GM18519 (cell line): ENCODE results near the gene ACTA2.
"Not testable (repeated sequence)": the region's sequence is repeated elsewhere in the genome, so short reads cannot be mapped to it uniquely, and the experiment has no call there.

Experiments
- ATAC-seq: cut with Tn5 transposase; IDR thresholded peaks from one replicate; pipeline ENCODE4 v1.9.1; 2021; ENCODE audit warnings: mild to moderate bottlenecking, moderate library complexity; ENCODE audit not compliant: unreplicated experiment, low FRiP score

The ACTA2 gene

DNA sequence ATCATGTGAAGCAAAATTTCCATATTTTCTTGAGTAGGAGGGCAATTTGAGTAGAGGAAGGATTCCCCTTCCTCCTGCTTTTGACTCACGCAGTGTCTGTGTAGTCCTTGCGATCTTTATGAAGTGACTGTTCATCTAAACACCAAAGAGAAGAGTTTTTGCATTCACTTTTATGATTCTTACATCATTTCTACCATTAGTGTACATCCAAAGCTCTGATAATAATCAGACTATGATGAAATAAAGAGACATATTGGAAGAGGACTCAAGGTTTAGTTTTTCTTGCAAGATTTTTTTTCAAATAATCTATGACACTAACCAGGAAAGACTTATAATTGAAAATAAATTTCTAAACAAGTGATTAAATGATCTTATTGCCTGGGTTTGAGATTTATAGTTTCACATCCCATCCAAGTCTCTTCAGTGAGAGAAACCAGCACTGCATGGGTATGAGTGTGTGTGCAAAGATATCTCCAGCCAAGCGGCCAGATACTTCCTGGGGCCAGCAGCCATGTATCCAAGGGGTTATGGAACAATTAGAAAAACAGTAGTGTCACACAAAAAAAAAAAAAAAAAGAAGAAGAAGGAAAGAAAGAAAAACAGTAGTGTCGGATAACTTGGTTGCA, 2.0 kb upstream of the ACTA2 start:
- no peak for ATAC-seq

DNA sequence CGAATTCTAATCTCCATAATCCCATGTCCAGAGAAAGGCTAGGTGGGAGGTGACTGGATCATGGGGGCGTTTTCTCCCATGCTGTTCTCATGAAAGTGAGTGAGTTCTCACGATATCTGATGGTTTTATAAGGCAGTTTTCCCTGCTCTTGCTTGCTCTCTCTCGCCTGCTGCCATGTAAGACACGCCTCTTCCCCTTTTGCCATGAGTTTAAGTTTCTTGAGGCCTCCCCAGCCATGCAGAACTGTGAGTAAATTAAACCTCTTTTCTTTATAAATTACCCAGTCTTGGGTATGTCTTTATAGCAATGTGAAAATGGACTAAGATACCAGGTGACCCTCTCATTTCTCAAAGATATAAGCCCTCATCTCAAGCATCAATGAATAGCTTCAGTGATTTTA, 1.1 kb upstream of the ACTA2 start:
- no peak for ATAC-seq

DNA sequence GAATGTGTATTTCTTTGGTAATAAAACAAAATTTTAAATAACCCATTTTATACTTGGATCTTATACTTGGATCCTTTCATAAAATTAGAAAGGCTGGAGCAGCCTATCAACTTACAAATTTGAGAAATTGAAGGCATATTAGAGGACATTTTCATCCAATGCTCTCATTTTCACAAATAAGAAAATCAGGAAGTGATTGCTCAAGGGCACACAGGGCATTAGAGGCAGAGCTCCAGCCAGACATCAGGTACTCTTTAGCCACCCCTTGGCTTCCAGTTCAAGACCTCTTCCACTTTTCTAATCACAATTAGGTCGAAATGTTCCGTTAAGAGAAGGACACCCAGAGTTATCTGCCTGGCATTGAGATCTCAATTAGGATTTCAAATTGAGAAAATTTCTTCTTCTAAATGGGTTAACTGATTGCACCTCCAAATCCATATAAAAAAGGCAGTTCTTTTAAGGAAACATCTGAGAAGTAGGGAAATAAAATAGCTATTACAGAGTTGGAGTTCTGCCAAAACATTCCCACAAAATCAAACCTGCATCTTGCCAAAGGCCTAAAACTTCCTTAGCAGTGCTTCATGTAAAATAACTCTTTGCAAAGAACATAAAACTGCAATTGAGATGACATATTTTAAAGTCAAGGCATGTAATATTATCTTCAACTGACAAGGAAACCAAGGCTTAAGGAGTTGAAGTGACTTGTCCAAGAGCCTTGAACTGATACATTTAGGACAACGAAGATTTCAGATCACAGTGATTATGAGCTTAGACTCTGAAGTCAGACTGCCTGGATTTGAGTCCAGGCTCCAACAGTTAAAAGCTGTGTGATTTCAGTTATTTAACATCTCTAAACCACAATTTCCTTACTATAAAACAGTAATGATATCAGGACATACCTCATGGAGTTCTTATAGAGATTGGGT, 2.4 kb downstream of the ACTA2 start:
- ATAC-seq: no peak

DNA sequence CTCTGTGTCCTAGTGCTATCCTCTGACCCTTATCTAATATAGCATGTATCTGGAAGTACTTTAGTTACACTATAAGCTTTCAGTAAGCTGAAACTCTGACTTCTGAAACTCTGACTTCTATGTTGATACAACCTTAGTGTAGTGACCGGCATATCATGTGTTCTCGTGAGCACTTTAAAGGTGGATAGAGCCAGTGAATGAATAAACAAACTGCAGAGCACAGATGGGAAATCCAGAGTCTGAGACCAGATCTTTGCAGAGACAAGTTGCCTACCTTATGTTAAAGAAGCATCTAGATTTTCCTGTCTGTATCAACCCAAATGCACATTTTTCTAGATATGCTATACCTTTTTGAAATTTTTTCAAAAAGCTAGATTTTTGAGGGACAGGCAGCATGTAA, 3.5 kb downstream of the ACTA2 start:
- ATAC-seq: no peak

DNA sequence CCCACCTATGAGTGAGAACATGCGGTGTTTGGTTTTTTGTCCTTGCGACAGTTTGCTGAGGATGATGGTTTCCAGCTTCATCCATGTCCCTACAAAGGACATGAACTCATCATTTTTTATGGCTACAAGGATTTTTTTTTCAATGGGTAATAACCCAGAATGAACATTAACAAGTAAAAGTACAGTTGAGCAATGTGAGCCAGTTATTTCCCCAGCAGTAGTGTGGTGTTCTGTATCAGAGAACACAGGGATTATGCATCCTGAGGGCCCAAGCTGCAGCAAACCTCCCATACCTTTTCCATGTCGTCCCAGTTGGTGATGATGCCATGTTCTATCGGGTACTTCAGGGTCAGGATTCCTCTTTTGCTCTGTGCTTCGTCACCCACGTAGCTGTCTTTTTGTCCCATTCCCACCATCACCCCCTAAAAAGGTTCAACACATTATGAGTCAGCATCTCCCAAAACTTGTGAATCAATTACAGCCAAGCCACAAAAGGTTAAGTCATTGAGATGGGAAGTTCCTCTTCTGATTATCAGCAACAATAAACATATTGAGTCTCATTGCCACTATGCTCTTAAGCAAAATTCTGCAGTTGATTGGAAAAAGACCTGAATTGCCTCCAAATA, 5.5 kb downstream of the ACTA2 start:
- ATAC-seq: no peak

DNA sequence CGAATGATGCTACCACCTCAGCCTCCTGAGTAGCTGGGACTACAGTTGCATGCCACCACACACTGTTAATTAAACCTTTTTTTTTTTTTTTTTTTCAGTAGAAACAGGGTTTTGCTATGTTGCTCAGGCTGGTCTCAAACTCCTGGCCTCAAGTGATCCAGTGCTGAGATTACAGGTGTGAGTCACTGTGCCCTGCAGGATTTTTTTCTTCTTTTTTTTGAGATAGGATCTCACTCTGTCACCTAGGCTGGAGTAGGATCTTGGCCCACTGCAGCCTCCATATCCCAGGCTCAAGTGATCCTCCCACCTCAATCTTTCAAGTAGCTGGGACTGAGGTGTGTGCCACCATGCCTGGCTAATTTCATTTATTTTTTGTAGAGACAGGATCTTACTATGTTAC, 6.4 kb downstream of the ACTA2 start:
- no peak for ATAC-seq

DNA sequence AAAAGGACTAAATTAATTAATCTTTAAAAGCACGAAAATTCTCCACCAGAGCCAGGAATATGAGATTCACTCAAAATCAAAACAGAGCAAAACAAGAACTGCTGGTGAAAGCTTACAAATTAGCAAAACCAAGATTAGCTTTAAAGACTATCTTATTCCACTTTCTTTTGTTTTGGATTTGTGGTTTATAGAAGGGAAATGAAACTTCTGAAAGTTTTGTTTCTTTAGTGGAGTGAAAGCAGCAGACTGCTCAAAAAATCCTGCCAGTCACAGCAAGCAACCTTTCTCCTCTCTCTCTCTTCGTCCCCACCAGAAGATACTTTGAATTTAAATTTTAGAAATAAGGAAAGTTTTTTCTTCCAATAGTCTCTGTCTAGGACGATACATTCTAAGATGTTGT, 7.8 kb downstream of the ACTA2 start:
- no peak for ATAC-seq

DNA sequence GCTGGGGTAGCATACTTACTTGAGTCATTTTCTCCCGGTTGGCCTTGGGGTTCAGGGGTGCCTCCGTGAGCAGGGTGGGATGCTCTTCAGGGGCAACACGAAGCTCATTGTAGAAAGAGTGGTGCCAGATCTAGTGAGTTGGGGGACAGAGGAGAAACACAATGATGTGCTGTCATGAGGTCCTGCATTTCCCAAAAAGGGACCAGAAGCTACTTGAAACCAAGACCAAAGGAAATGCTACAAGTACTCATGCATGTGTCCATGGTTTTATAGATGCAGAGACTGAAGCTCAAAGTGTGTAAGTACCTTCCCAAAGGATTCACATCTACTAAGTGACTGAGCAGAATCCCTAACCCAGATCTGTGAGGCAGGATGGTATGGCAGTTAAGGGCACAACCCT, 8.8 kb downstream of the ACTA2 start:
- ATAC-seq: no peak

DNA sequence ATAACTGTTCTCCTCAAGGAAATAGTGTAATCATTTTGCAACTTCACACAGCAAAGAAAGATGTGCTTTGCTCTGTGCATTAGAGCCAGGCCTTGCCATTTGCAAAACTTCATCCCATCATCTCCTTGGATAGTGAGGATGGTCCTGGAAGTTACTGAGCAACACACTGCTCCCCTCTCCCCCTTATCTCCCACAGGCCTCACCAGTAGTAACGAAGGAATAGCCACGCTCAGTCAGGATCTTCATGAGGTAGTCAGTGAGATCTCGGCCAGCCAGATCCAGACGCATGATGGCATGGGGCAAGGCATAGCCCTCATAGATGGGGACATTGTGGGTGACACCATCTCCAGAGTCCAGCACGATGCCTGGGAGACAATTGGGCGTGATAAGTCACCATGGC, 11.5 kb downstream of the ACTA2 start:
- no peak for ATAC-seq

DNA sequence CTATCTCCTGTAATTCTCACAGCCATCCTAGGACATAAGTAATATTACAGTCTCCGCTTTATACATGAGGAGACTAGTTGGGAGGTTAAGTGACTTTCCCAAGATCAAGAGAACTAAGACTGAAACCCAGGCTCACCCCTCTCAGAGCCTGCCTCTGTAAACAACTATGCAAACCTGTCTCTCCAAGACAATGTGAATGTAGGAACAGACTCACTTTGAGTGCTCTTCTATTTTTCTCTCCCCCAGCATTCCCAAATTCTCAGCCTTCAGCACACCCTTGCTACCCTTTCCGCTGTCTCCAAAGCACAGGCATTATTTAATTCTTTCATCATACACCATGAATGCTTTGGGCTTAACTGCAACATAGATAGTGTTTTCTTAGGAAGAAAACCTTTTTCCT, 13.6 kb downstream of the ACTA2 start:
- ATAC-seq: no peak

DNA sequence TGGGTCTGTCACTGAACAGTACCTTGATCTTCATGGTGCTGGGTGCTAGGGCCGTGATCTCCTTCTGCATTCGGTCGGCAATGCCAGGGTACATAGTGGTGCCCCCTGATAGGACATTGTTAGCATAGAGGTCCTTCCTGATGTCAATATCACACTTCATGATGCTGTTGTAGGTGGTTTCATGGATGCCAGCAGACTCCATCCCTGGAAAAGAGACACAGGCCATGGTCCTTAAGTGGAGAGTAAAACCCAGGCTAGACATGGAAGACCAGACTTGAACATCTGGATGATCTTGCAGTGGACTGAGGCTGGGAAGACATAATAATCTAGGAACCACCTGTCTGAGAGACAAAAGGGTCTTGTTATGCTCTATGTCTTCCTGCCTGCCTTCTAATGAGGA, 14.5 kb downstream of the ACTA2 start:
- no peak for ATAC-seq

DNA sequence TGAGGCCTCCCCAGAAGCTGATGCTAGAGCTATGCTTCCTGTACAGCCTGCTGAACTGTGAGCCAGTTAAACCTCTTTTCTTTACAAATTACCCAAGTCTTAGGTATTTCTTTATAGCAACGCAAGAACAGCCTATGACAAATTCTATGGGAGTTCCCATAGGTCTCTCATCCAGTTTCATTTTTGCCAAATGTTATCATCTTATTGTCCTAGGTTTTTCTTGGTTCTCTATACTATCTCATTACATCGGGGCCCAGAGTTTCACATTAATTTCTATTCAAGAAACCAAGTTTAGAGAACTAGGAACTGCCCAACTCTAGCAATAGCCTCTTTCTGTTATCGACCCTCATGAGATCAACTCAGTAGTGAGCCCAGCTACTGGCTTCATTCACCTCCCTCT, 15.9 kb downstream of the ACTA2 start:
- no peak for ATAC-seq

DNA sequence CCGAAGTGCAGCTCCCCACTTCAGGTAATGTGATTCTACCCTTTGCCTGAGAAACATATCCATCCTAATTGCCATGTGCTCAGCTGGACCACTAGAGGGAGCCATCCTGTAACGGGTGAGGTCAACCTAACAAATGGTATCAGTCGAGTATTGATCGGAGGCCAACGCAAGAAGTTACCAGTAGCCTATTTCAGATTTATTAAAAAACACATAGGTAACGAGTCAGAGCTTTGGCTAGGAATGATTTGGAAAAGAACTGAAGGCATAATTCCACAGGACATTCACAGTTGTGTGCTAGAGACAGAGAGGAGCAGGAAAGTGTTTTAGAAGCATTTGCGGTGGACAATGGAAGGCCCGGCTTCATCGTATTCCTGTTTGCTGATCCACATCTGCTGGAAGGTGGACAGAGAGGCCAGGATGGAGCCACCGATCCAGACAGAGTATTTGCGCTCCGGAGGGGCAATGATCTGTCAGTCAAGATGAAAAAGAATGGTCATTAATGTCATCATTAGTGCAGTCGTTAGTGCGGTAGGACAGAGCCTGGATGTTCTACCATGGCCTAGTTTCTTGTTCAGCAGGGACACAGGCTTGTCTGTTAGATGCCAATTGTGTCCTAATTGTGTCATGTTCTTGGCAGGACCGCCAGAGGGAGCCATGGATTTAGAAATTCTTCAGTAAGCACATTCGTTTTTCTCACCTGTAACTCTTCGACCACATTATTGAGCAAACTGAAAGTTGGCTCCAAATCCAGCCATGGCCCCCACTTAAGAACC, 17.5 kb downstream of the ACTA2 start:
- no peak for ATAC-seq

DNA sequence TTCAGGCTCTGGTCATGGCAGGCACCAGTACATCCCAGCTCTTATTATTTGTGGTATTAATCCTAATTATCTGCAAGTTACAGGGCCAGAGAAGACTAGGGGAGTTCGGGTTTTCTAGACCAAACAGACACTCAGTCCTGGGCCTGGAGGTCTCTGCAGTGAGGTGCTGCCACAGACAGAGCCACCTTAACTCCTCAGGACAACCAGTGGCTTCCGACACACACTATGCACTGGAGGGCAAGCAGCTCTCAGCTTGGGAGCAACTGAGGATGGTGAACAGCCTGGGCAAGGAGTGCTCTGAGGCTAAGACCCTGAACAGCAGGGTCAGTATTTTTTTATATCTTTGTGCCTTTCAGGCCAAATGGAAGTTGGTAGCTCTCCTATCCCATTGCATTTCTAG, 19.0 kb downstream of the ACTA2 start:
- no peak for ATAC-seq

DNA sequence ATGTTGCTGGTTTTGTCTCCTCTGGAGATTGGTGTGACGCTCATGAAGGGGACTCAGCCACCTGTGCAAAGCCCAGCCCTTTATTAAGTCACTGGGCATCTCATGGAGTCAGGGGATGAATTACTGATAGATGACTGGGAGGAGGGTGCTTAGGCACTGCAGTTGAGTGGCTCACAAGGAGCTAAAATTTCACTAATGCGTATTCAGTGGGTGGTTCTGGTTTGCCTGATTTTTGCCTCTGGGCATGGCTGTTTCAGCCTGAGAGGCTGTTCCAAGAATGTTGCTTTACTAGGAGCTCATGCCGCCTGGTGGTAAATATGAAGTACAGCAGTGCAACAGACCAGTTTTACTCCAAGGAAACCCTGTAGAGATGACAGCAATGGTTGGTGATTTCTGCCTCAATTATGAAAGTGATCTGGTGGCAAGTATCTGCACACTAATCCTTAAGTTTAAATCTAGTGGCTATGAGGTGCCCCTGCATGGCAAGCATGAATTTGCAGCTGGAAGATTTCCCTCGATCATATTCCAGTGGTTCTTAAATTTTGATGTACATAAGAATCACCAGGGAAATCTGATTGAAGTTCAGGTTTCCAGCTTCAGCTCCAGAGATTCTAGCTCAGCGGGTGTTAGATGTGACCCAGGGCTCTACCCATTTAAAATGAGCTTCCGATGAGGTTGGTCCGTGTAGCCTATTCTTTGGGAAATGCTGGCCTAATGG, 19.9 kb downstream of the ACTA2 start:
- ATAC-seq: peak; percentile 53

DNA sequence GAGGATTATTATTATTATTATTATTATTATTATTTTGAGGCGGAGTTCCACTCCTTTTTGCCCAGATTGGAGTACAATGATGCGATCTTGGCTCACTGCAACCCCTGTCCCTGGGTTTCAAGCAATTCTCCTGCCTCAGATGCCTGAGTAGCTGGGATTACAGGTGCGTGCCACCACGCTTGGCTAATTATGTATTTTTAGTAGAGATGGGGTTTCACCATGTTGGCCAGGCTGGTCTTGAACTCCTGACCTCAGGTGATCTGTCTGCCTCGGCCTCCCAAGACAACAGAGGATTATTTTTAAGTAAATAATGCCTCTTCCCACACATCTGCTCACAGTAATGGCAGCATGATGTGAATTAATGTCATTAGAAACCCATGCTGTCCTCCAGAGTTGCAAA, 20.5 kb downstream of the ACTA2 start:
- ATAC-seq: not testable (repeated sequence)

DNA sequence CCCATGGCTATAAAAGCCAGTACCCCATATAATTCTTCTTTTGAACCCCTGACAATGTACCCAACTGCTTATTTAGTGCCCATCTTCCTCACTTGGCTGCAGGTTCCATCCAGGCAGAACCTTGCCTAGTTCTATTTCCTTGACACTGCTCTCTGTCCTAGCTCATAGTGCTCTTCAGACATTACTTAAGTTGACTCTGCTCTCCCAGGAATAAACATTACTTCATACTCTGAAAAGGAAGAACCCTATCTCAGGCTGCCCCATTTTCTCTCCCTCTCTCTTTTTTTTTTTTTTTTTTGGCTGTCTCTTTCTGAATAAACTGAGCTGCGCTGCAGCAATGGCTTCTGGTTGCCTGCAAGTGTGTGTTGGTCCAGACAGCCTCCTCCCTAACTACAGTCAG, 21.0 kb downstream of the ACTA2 start:
- ATAC-seq: no peak

DNA sequence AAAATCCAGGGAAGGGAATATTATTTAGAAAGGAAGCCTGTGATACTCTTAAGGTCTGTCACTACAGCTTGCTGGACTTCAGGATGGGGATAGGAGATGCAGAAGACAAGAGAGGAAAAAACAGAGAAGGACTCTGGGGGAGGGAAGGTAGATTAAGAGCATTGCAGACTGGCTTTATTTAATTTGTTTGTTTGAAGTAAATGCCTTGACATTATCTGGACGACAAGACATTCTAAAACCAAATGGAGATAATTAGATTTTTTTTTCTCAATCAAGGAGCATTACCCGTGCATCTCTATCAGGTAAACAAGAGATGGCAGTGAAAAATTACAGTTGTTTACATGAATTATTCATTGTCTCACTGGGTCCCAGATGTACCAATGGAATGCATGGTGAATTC, 24.3 kb downstream of the ACTA2 start:
- no peak for ATAC-seq

DNA sequence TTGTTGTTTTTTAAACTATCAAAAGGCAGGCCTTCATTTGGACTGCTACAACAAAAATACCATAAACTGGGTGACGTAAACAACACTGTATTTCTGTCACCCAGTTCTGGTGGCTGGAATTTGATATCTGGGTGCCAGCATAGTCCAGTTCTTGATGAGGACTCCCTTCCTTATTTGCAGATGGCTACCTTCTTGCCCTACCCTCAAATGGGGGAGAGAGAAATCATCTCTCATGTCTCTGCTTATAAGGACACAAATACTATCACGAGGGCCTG, 25.2 kb downstream of the ACTA2 start:
- ATAC-seq: no peak

DNA sequence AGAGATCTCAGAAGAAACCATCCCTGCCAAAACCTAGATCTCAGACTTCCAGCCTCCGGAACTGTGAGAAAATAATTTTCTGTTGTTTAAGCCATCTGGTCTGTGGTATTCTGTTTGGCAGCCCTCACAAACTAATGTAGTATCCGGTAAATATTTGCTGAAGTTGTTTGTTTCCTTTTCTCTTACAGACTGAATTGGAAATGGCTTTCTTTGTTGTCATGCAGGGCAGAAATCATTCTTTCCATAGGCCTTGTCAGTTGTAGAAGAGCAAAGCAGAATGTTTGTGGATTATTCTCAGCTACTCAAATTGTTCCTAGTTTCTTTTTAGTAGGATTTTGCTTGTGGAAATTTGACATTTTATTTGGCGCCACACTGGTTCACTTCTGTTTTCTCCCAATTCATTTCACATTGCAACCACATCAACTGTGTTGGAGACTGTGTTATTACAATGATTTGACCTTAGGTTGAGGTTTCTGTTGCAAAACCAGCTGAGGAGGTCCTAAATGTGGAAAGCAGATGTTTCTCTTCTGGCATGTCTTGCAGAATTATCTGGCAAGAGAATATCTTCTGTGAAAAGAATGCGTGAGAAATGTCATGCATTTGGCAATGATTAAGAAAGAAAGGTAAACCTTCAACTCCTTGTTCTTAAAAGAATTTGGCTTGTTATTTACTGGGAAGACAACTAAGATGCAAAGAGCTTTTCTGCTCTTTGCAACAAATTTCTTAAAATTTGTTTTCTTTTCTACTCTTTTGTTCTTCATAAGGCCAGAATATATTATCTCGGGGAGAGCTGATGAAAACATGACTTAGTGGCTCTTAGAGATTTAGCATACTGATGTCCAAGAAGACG, 25.8 kb downstream of the ACTA2 start:
- no peak for ATAC-seq
